ENCODE data around the gene GRM8. TPM values are rescaled to one million over a fixed set of nuclear protein-coding genes. Genes with fewer than 3 reads are reported as not detected.

GRM8 gene
- total and polyA plus RNA-seq, 8 donors: 0.11 to 1.2 (median 0.89) TPM

GRCh38 chr7:126776498-126776897, 476.2 kb downstream of the GRM8 start:
- Histone ChIP-seq H3K27ac (no peak overlapping the region), H3K36me3 (no peaks in the 10 kb centered on the region), H3K4me1 (no peaks in the 10 kb centered on the region), H3K4me3 (no peak overlapping the region), H3K9me3 (no peaks in the 10 kb centered on the region), H3K27me3 (no peaks in the 10 kb centered on the region)
- intact Hi-C loops (cut with DNase I): no loop called here
- 72 to 87% methylated on average over 3 of the region's 3 CpGs for WGBS, 2 donors
- TF ChIP-seq CTCF (IDR thresholded peaks at IDR 0.05): no peak
- FAIRE-seq (no peak), ATAC-seq (no peak), DNase-seq (no peak)

GRCh38 chr7:126774077-126774476, 478.7 kb downstream of the GRM8 start:
- H3K4me1 ChIP-seq: no peaks in the 10 kb centered on the region
- no peak overlapping the region for H3K27ac ChIP-seq
- intact Hi-C loops (cut with DNase I): no loop called here
- FAIRE-seq: no peak
- H3K27me3 ChIP-seq: no peaks in the 10 kb centered on the region
- TF ChIP-seq CTCF (IDR thresholded peaks at IDR 0.05): no peak
- no peak for DNase-seq
- no peaks in the 10 kb centered on the region for H3K36me3 ChIP-seq
- 92% methylated on average over 3 of the region's 3 CpGs for WGBS, 2 donors
- H3K4me3 ChIP-seq: no peak overlapping the region
- ATAC-seq: no peak
- H3K9me3 ChIP-seq: no peaks in the 10 kb centered on the region

- no peaks in the 10 kb centered on the region for H3K9me3 ChIP-seq
- H3K4me1 ChIP-seq: no peaks in the 10 kb centered on the region
- no peaks in the 10 kb centered on the region for H3K27me3 ChIP-seq
- H3K36me3 ChIP-seq: no peaks in the 10 kb centered on the region
- WGBS, 2 donors: 77 to 78% methylated on average over 5 of the region's 5 CpGs
- no peak overlapping the region for H3K27ac ChIP-seq
- intact Hi-C loops (cut with DNase I): no loop called here
- no peak overlapping the region for H3K4me3 ChIP-seq
- DNase-seq (no peak), ATAC-seq (no peak), FAIRE-seq (no peak)
- TF ChIP-seq CTCF (IDR thresholded peaks at IDR 0.05): no peak
These were observed 483.9 kb downstream of the GRM8 start for GRCh38 chr7:126768836-126769235.

GRCh38 chr7:126760914-126761577, 491.7 kb downstream of the GRM8 start:
- Histone ChIP-seq H3K36me3 (no peaks in the 10 kb centered on the region), H3K9me3 (no peaks in the 10 kb centered on the region), H3K4me3 (no peak overlapping the region), H3K27ac (no peak overlapping the region), H3K27me3 (no peaks in the 10 kb centered on the region), H3K4me1 (no peaks in the 10 kb centered on the region)
- intact Hi-C loops (cut with DNase I): no loop called here
- FAIRE-seq (no peak), DNase-seq (no peak), ATAC-seq (no peak)
- WGBS, 2 donors: 87 to 89% methylated on average over 13 of the region's 13 CpGs
- no peak for TF ChIP-seq CTCF (IDR thresholded peaks at IDR 0.05)

- Histone ChIP-seq H3K9me3 (no peaks in the 10 kb centered on the region), H3K27ac (no peak overlapping the region), H3K27me3 (no peaks in the 10 kb centered on the region), H3K36me3 (no peaks in the 10 kb centered on the region), H3K4me3 (no peak overlapping the region), H3K4me1 (no peaks in the 10 kb centered on the region)
- FAIRE-seq (no peak), ATAC-seq (no peak), DNase-seq (no peak)
- TF ChIP-seq CTCF (IDR thresholded peaks at IDR 0.05): no peak
- intact Hi-C loops (cut with DNase I): no loop called here
- 46 to 67% methylated on average over 3 of the region's 3 CpGs for WGBS, 2 donors
These were observed 497.4 kb downstream of the GRM8 start for GRCh38 chr7:126755381-126755780.
